H9 (cell line): ENCODE data around the gene SLC25A26. TPM values are rescaled to one million over a fixed set of nuclear protein-coding genes. Genes with fewer than 3 reads are reported as not detected.

Experiments
- DNase-seq: peaks from one replicate; pipeline ENCODE4 v3.0.0-alpha.2; 2017
- H2AFZ ChIP-seq: one replicate; pipeline ENCODE4 v1.6.1; 2013; ENCODE audit warnings: mild to moderate bottlenecking, low read length, control low read depth, moderate library complexity
- H2AK5ac ChIP-seq: 2 replicates; pipeline ENCODE4 v1.6.1; 2013; ENCODE audit warnings: low read length, control low read depth, mixed read lengths; ENCODE audit not compliant: insufficient read length
- H2BK120ac ChIP-seq: one replicate; pipeline ENCODE4 v1.6.1; 2013; ENCODE audit warnings: low read depth, mild to moderate bottlenecking, low read length, control low read depth, inconsistent platforms; ENCODE audit not compliant: poor library complexity, severe bottlenecking
- H2BK12ac ChIP-seq: 2 replicates; pipeline ENCODE4 v1.6.1; 2013; ENCODE audit warnings: low read length, control low read depth, mixed read lengths, low read depth; ENCODE audit not compliant: insufficient read length
- H2BK15ac ChIP-seq: 2 replicates; pipeline ENCODE4 v1.6.1; 2013; ENCODE audit warnings: low read depth, low read length, control low read depth
- H2BK20ac ChIP-seq: one replicate; pipeline ENCODE4 v1.6.1; 2013; ENCODE audit warnings: low read depth, mild to moderate bottlenecking, low read length, control low read depth, inconsistent platforms; ENCODE audit not compliant: poor library complexity, severe bottlenecking
- H2BK5ac ChIP-seq: 2 replicates; pipeline ENCODE4 v1.6.1; 2013; ENCODE audit warnings: low read length, control low read depth, mixed read lengths; ENCODE audit not compliant: insufficient read length
- H3K14ac ChIP-seq: 2 replicates; pipeline ENCODE4 v1.6.1; 2013; ENCODE audit warnings: low read length, control low read depth; ENCODE audit not compliant: insufficient read depth
- H3K18ac ChIP-seq: 2 replicates; pipeline ENCODE4 v1.6.1; 2013; ENCODE audit warnings: low read depth, mild to moderate bottlenecking, mixed read lengths, low read length, control low read depth; ENCODE audit not compliant: insufficient read length
- H3K23ac ChIP-seq: 2 replicates; pipeline ENCODE4 v1.6.1; 2013; ENCODE audit warnings: low read length, control low read depth, mixed read lengths, low read depth; ENCODE audit not compliant: insufficient read length
- H3K23me2 ChIP-seq: 2 replicates; pipeline ENCODE4 v1.6.1; 2013; ENCODE audit warnings: low read depth, mild to moderate bottlenecking, mixed read lengths, low read length, control low read depth; ENCODE audit not compliant: insufficient read length, poor library complexity, severe bottlenecking
- H3K27ac ChIP-seq: 2 replicates; pipeline ENCODE4 v1.5.1; 2013; ENCODE audit warnings: low read length, control low read depth, mixed read lengths, low read depth; ENCODE audit not compliant: insufficient read length
- H3K27me3 ChIP-seq: 2 replicates; pipeline ENCODE4 v1.6.1; 2013; ENCODE audit warnings: low read length, control low read depth, inconsistent platforms; ENCODE audit not compliant: insufficient read depth
- H3K4ac ChIP-seq: 2 replicates; pipeline ENCODE4 v1.6.1; 2013; ENCODE audit warnings: low read depth, mild to moderate bottlenecking, control low read depth, inconsistent platforms, low read length, moderate library complexity
- H3K4me1 ChIP-seq: 2 replicates; pipeline ENCODE4 v1.6.1; 2013; ENCODE audit warnings: low read length, control low read depth, inconsistent platforms; ENCODE audit not compliant: insufficient read depth
- H3K4me2 ChIP-seq: 2 replicates; pipeline ENCODE4 v1.6.1; 2013; ENCODE audit warnings: low read length, control low read depth, mixed read lengths; ENCODE audit not compliant: insufficient read length, insufficient read depth
- H3K56ac ChIP-seq: 2 replicates; pipeline ENCODE4 v1.6.1; 2013; ENCODE audit warnings: low read depth, mild to moderate bottlenecking, mixed read lengths, low read length, control low read depth; ENCODE audit not compliant: insufficient read length
- H3K79me1 ChIP-seq: 2 replicates; pipeline ENCODE4 v1.6.1; 2013; ENCODE audit warnings: low read depth, mild to moderate bottlenecking, moderate library complexity, low read length, control low read depth, inconsistent platforms; ENCODE audit not compliant: insufficient read depth, poor library complexity, severe bottlenecking
- H3K79me2 ChIP-seq: 2 replicates; pipeline ENCODE4 v1.6.1; 2013; ENCODE audit warnings: low read length, control low read depth, inconsistent platforms; ENCODE audit not compliant: insufficient read depth
- H3K9ac ChIP-seq: 2 replicates; pipeline ENCODE4 v1.6.1; 2013; ENCODE audit warnings: low read length, control low read depth, mixed read lengths; ENCODE audit not compliant: insufficient read length; ENCODE audit errors: extremely low read depth
- H3K9me3 ChIP-seq: one replicate; pipeline ENCODE4 v1.6.1; 2013; ENCODE audit warnings: low read depth, low read length, inconsistent platforms; ENCODE audit not compliant: control insufficient read depth
- H3T11ph ChIP-seq: one replicate; pipeline ENCODE4 v1.6.1; 2013; ENCODE audit warnings: mild to moderate bottlenecking, low read length, control low read depth, inconsistent platforms
- H4K20me1 ChIP-seq: one replicate; pipeline ENCODE4 v1.6.1; 2013; ENCODE audit not compliant: control insufficient read depth, insufficient read length, insufficient read depth
- H4K5ac ChIP-seq: 2 replicates; pipeline ENCODE4 v1.6.1; 2013; ENCODE audit warnings: low read depth, mild to moderate bottlenecking, mixed read lengths, low read length, control low read depth; ENCODE audit not compliant: insufficient read length
- H4K8ac ChIP-seq: replicated peaks from 2 replicates; pipeline ENCODE4 v1.6.1; 2013; ENCODE audit warnings: low read length, control low read depth, mixed read lengths, low read depth; ENCODE audit not compliant: insufficient read length
- H4K91ac ChIP-seq: 2 replicates; pipeline ENCODE4 v1.6.1; 2013; ENCODE audit warnings: low read depth, mild to moderate bottlenecking, moderate library complexity, mixed read lengths, low read length, control low read depth; ENCODE audit not compliant: insufficient read length
- H3K27ac Mint-ChIP-seq, 3 experiments: 2 replicates in 2 of 3; 3 replicates in 1 of 3; pipeline ENCODE4 v1.8.0; 2020 to 2021; ENCODE audit warnings: mixed read lengths in 3 of 3, mild to moderate bottlenecking in 1 of 3, moderate library complexity in 1 of 3
- H3K27me3 Mint-ChIP-seq: 2 replicates; pipeline ENCODE4 v1.8.0; 2021; ENCODE audit warnings: low read depth, mild to moderate bottlenecking, moderate library complexity, mixed read lengths
- H3K36me3 Mint-ChIP-seq, 3 experiments: 2 replicates in 2 of 3; 3 replicates in 1 of 3; pipeline ENCODE4 v1.8.0; 2020 to 2021; ENCODE audit warnings: low read depth in 3 of 3, mixed read lengths in 3 of 3; ENCODE audit not compliant: insufficient read depth in 1 of 3
- H3K4me1 Mint-ChIP-seq, 2 experiments: 2 replicates each; pipeline ENCODE4 v1.8.0; 2020; ENCODE audit warnings: mixed read lengths in 2 of 2
- H3K4me3 Mint-ChIP-seq, 2 experiments: 2 replicates in 1 of 2; 3 replicates in 1 of 2; pipeline ENCODE4 v1.8.0; 2020 to 2021; ENCODE audit warnings: mild to moderate bottlenecking in 2 of 2, mixed read lengths in 2 of 2, moderate library complexity in 1 of 2
- H3K9me3 Mint-ChIP-seq, 2 experiments: 2 replicates in 1 of 2; 3 replicates in 1 of 2; pipeline ENCODE4 v1.8.0; 2020; ENCODE audit warnings: mild to moderate bottlenecking in 2 of 2, mixed read lengths in 2 of 2, moderate library complexity in 1 of 2
- WGBS: extraction: QIAGEN DNeasy Blood & Tissue Kit; methylation state at CpG from one replicate; pipeline ENCODE4 v1.1.7; 2013; ENCODE audit warnings: missing lambda C conversion rate, low lambda C conversion rate, mixed read lengths; ENCODE audit not compliant: insufficient read length; ENCODE audit errors: extremely low coverage; 5-methylcytosine and 5-hydroxymethylcytosine counted together
- total RNA-seq: library from RNA; stranded (reverse); gene quantifications from 2 replicates; pipeline ENCODE4 v1.2.1, GENCODE V29; 2021
- TF ChIP-seq, protein P1 (sequence below): fragments of 200-600 bp; sonication (generic); conservative IDR thresholded peaks from 3 replicates; pipeline ENCODE4 v1.8.0; 2021; ENCODE audit warnings: antibody characterized with exemption, mild to moderate bottlenecking

The SLC25A26 gene
- total RNA-seq, 1 experiment from 2014 or later: 30.2 TPM

GRCh38 chr3:66268864-66269263 is 48.1 kb downstream of the SLC25A26 start:
- Histone ChIP-seq H3K4me2 (no peak overlapping the region), H3T11ph (no peak overlapping the region), H3K4ac (no peak overlapping the region), H4K5ac (no peak overlapping the region), H4K8ac (no peak overlapping the region), H3K56ac (no peak overlapping the region), H2AK5ac (no peak overlapping the region), H3K9ac (no peak overlapping the region), H2BK15ac (no peak overlapping the region), H3K27ac (no peak overlapping the region), H2BK120ac (no peak overlapping the region), H2BK20ac (no peak overlapping the region), H3K23me2 (no peaks in the 10 kb centered on the region), H3K14ac (no peak overlapping the region), H3K79me2 (0 out of 2 replicates have a peak, but pooled peaks cover 2% of the 10 kb centered on the region), H3K23ac (no peak overlapping the region), H3K79me1 (no peaks in the 10 kb centered on the region), H4K20me1 (no peaks in the 10 kb centered on the region), H3K9me3 (no peaks in the 10 kb centered on the region), H2BK12ac (no peak overlapping the region), H3K18ac (no peak overlapping the region), H4K91ac (no peak overlapping the region), H3K4me1 (no peaks in the 10 kb centered on the region), H2BK5ac (no peak overlapping the region), H2AFZ (no peak overlapping the region), H3K27me3 (no peaks in the 10 kb centered on the region)
- WGBS: no CpG with 5 or more reads among the region's 4 CpGs
- TF ChIP-seq, protein P1, sequence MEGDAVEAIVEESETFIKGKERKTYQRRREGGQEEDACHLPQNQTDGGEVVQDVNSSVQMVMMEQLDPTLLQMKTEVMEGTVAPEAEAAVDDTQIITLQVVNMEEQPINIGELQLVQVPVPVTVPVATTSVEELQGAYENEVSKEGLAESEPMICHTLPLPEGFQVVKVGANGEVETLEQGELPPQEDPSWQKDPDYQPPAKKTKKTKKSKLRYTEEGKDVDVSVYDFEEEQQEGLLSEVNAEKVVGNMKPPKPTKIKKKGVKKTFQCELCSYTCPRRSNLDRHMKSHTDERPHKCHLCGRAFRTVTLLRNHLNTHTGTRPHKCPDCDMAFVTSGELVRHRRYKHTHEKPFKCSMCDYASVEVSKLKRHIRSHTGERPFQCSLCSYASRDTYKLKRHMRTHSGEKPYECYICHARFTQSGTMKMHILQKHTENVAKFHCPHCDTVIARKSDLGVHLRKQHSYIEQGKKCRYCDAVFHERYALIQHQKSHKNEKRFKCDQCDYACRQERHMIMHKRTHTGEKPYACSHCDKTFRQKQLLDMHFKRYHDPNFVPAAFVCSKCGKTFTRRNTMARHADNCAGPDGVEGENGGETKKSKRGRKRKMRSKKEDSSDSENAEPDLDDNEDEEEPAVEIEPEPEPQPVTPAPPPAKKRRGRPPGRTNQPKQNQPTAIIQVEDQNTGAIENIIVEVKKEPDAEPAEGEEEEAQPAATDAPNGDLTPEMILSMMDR: no peak
- DNase-seq: no peak
- peaks cover 5 to 14% (median 14%) of the 10 kb centered on the region in 3 experiments; a peak in 5 of 7 replicates for H3K36me3 Mint-ChIP-seq
- no peaks in the 10 kb centered on the region for H3K9me3 Mint-ChIP-seq
- H3K27ac Mint-ChIP-seq: peak overlapping the region in 1 of 3 experiments; percentile 11; a peak in 3 of 7 replicates
- H3K4me1 Mint-ChIP-seq: peaks cover 7 to 10% of the 10 kb centered on the region in 2 experiments
- no peak overlapping the region for H3K4me3 Mint-ChIP-seq
- H3K27me3 Mint-ChIP-seq: no peaks in the 10 kb centered on the region
